Measurements from ENCODE around the gene SDR39U1. TPM values are rescaled to one million over a fixed set of nuclear protein-coding genes. Genes with fewer than 3 reads are reported as not detected.
A peak's percentile ranks its signal among the peaks of the same experiment; 100 is the strongest.

The SDR39U1 gene
- total RNA-seq, 1 donor from 2014 or later: 34.6 TPM

DNA sequence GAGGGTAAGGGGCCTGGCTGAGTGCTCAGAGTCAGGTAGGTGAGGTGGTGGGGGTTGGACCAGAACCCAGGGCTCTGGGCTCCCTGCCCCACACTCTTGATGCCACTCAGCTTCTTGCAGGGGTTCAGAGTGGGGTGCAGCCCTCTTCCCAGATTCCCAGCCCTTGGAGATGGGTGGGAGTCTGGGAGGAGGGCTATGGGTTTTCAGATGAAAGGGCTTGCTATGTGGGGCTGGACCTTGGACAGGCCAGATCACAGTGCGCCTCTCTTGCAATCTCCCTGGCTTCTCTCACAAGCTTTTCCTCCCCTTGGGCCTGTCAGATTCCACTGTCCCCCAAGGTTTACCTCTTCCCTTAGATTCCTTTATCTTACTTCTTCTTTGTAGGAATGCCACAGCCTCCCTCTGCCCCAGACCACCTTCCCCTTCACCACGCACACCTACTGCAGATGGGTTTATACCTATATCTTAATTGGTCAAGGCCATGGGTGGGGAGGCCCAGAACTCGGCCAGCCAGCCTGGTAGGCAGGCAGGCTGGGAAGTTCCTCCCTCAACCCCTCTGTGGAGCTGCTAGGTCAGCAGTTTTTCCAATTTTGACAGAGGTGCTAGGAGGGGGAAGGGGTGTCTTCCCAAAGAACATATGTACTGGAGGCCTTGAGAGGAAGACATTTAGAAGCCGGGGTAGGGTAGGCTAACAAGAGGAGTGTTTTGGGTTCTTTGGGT is 42.4 kb downstream of the SDR39U1 start:
- no peaks in the 10 kb centered on the region for H3K36me3 Mint-ChIP-seq (ENCODE audit: low read depth)
- no peaks in the 10 kb centered on the region for H3K27me3 Mint-ChIP-seq (ENCODE audit: low read depth)
- no peak overlapping the region for H3K27ac Mint-ChIP-seq (ENCODE audit: unreplicated experiment)
- peak overlapping the region; percentile 88 for H3K4me3 Mint-ChIP-seq (ENCODE audit: unreplicated experiment)
- H3K9me3 Mint-ChIP-seq (ENCODE audit: low read depth): no peaks in the 10 kb centered on the region
- TF ChIP-seq, protein P1, sequence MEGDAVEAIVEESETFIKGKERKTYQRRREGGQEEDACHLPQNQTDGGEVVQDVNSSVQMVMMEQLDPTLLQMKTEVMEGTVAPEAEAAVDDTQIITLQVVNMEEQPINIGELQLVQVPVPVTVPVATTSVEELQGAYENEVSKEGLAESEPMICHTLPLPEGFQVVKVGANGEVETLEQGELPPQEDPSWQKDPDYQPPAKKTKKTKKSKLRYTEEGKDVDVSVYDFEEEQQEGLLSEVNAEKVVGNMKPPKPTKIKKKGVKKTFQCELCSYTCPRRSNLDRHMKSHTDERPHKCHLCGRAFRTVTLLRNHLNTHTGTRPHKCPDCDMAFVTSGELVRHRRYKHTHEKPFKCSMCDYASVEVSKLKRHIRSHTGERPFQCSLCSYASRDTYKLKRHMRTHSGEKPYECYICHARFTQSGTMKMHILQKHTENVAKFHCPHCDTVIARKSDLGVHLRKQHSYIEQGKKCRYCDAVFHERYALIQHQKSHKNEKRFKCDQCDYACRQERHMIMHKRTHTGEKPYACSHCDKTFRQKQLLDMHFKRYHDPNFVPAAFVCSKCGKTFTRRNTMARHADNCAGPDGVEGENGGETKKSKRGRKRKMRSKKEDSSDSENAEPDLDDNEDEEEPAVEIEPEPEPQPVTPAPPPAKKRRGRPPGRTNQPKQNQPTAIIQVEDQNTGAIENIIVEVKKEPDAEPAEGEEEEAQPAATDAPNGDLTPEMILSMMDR (IDR thresholded peaks at IDR 0.05): no peak
- peaks cover 76% of the 10 kb centered on the region for H3K4me1 Mint-ChIP-seq (ENCODE audit: low read depth)
- DNase-seq (ENCODE audit: low spot score): no peak

DNA sequence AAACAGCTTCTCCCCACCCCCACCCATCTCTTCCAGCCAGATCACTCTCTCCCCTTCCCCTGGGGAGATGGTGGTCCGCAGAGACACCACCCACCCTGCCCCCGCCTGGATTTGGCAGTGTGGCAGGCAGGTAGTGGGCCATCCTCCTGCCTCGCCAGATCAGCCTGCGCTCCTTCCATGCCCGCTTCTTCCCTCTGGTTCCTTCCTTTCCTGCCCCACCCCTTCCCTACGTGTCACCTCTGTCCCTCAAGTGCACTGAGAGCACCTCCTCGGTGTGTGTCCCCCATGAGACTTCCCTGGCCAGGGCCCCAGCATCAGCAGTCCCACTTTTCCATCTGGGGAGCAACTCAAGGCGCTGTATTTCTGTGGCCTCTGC is 43.1 kb downstream of the SDR39U1 start:
- H3K36me3 Mint-ChIP-seq (ENCODE audit: low read depth): no peaks in the 10 kb centered on the region
- peak overlapping the region; percentile 43 for H3K27ac Mint-ChIP-seq (ENCODE audit: unreplicated experiment)
- H3K4me1 Mint-ChIP-seq (ENCODE audit: low read depth): peaks cover 76% of the 10 kb centered on the region
- no peaks in the 10 kb centered on the region for H3K27me3 Mint-ChIP-seq (ENCODE audit: low read depth)
- TF ChIP-seq, protein P1 (IDR thresholded peaks at IDR 0.05): no peak
- no peak for DNase-seq (ENCODE audit: low spot score)
- H3K4me3 Mint-ChIP-seq (ENCODE audit: unreplicated experiment): peak overlapping the region; percentile 88
- no peaks in the 10 kb centered on the region for H3K9me3 Mint-ChIP-seq (ENCODE audit: low read depth)

GRCh38 chr14:24398653-24399446 is 43.7 kb downstream of the SDR39U1 start, which contains the start of gene NYNRIN:
Gene NYNRIN (plus strand): TSS chr14:24399003. CDS start chr14:24399247, 244 bp downstream.
- H3K9me3 Mint-ChIP-seq (ENCODE audit: low read depth): no peaks in the 10 kb centered on the region
- TF ChIP-seq, protein P1 (IDR thresholded peaks at IDR 0.05): no peak
- H3K27ac Mint-ChIP-seq (ENCODE audit: unreplicated experiment): peak within 1 kb of the TSS; percentile 43
- no peak for DNase-seq (ENCODE audit: low spot score)
- no peaks in the 10 kb centered on the region for H3K27me3 Mint-ChIP-seq (ENCODE audit: low read depth)
- peaks cover 72% of the 10 kb centered on the region for H3K4me1 Mint-ChIP-seq (ENCODE audit: low read depth)
- H3K4me3 Mint-ChIP-seq (ENCODE audit: unreplicated experiment): peak within 1 kb of the TSS; percentile 88
- no peaks in the 10 kb centered on the region for H3K36me3 Mint-ChIP-seq (ENCODE audit: low read depth)

DNA sequence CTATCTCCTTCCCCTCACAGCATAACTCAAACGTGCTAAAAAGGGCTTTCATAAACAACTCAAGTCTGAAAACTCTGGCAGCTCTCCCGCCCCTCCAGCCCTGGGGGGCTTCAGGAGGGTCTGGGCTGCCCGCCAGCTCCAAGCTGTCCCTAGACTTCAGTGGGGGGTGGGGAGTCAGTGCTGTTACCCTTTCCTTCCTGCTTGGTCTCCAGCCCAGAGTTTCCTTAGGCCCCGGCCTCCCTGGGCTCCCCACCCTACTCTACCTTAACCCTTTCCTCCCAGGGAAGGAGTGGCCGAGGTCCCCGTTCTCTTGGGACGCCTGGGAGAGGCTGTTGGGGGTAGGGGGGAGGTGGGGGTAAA is 44.3 kb downstream of the SDR39U1 start:
- H3K4me1 Mint-ChIP-seq (ENCODE audit: low read depth): peaks cover 67% of the 10 kb centered on the region
- no peaks in the 10 kb centered on the region for H3K9me3 Mint-ChIP-seq (ENCODE audit: low read depth)
- H3K27me3 Mint-ChIP-seq (ENCODE audit: low read depth): no peaks in the 10 kb centered on the region
- H3K4me3 Mint-ChIP-seq (ENCODE audit: unreplicated experiment): peak overlapping the region; percentile 40
- TF ChIP-seq, protein P1 (IDR thresholded peaks at IDR 0.05): no peak
- H3K36me3 Mint-ChIP-seq (ENCODE audit: low read depth): no peaks in the 10 kb centered on the region
- no peak overlapping the region for H3K27ac Mint-ChIP-seq (ENCODE audit: unreplicated experiment)
- DNase-seq (ENCODE audit: low spot score): no peak

DNA sequence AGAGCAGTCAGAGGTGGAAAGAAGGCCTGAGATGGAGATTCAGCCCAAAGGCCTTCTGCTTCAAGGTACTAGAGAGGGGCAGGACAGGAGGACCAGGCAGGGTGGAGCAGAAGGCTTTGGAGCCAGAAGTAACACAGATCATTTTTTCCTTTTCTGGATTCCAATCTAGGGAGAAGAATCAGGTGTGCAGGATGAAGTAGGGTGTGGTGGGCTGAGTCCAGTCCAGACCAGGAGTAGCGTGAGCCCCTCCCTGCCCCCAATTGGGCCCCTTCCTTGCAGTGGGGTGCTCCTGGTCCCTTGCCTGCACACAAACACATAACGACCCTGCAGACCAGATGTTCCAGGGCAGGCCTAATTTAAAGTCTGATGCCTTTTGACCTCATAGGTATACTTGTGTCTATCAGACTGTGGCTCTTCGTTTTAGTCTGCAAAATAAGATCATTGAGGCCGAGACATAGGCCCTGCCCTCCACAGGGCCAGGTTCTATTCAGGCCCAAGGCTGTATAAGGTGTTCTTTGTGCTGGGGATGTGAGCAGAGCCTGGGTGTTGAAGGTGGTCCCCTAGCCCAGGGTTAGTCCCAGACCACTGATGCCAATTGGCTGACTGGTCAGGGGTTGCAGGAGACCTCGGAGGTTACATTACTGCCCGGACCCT is 44.8 kb downstream of the SDR39U1 start:
- Mint-ChIP-seq H3K27me3 (ENCODE audit: low read depth) (no peaks in the 10 kb centered on the region), H3K4me1 (ENCODE audit: low read depth) (peaks cover 63% of the 10 kb centered on the region), H3K9me3 (ENCODE audit: low read depth) (no peaks in the 10 kb centered on the region), H3K4me3 (ENCODE audit: unreplicated experiment) (peak overlapping the region; percentile 10), H3K27ac (ENCODE audit: unreplicated experiment) (peak overlapping the region; percentile 15), H3K36me3 (ENCODE audit: low read depth) (no peaks in the 10 kb centered on the region)
- no peak for DNase-seq (ENCODE audit: low spot score)
- TF ChIP-seq, protein P1 (IDR thresholded peaks at IDR 0.05): no peak
